ENCODE results near the gene GPC5.

Gene GPC5

GRCh38 chr13:92488249-92488852 is 1089.9 kb downstream of the GPC5 start:
- H2AFZ ChIP-seq (ENCODE audit: low read depth, low read length), result no peak overlapping the region
- no peak overlapping the region for H3K4me2 ChIP-seq (ENCODE audit: low read length)
- no peaks in the 10 kb centered on the region for H3K9me3 ChIP-seq (ENCODE audit: insufficient read depth, low read length)
- H3K9ac ChIP-seq (ENCODE audit: low read length), result no peak overlapping the region
- H3K36me3 ChIP-seq (replicated peaks; ENCODE audit: low read depth, low read length), result no peaks in the 10 kb centered on the region
- no peaks in the 10 kb centered on the region for H3K27me3 ChIP-seq (ENCODE audit: low read depth, low read length)
- H3K79me2 ChIP-seq (ENCODE audit: low read length), result no peaks in the 10 kb centered on the region
- H3K27ac ChIP-seq (ENCODE audit: low read length), result no peak overlapping the region
- no peak overlapping the region for H3K4me3 ChIP-seq (ENCODE audit: low read length)
- TF ChIP-seq CTCF (IDR thresholded peaks at IDR 0.05; ENCODE audit: low read depth, low read length) (no peak), EZH2phosphoT487 (IDR thresholded peaks at IDR 0.05; ENCODE audit: low read depth) (no peak)
- no peaks in the 10 kb centered on the region for H3K4me1 ChIP-seq (ENCODE audit: low read length)
- no peaks in the 10 kb centered on the region for H4K20me1 ChIP-seq (ENCODE audit: insufficient read depth, low read length)

- H3K27me3 ChIP-seq (ENCODE audit: low read depth, low read length), result no peaks in the 10 kb centered on the region
- H3K4me2 ChIP-seq (ENCODE audit: low read length), result no peak overlapping the region
- H3K36me3 ChIP-seq (replicated peaks; ENCODE audit: low read depth, low read length), result no peaks in the 10 kb centered on the region
- no peaks in the 10 kb centered on the region for H3K9me3 ChIP-seq (ENCODE audit: insufficient read depth, low read length)
- no peak overlapping the region for H3K9ac ChIP-seq (ENCODE audit: low read length)
- H3K27ac ChIP-seq (ENCODE audit: low read length), result no peak overlapping the region
- TF ChIP-seq EZH2phosphoT487 (IDR thresholded peaks at IDR 0.05; ENCODE audit: low read depth) (no peak), CTCF (IDR thresholded peaks at IDR 0.05; ENCODE audit: low read depth, low read length) (no peak)
- H2AFZ ChIP-seq (ENCODE audit: low read depth, low read length), result no peak overlapping the region
- H3K4me1 ChIP-seq (ENCODE audit: low read length), result no peaks in the 10 kb centered on the region
- H3K4me3 ChIP-seq (ENCODE audit: low read length), result no peak overlapping the region
- no peaks in the 10 kb centered on the region for H4K20me1 ChIP-seq (ENCODE audit: insufficient read depth, low read length)
- no peaks in the 10 kb centered on the region for H3K79me2 ChIP-seq (ENCODE audit: low read length)
These were observed 1093.4 kb downstream of the GPC5 start for GRCh38 chr13:92491839-92492238.

GRCh38 chr13:92494915-92495314 is 1096.5 kb downstream of the GPC5 start:
- Histone ChIP-seq H3K9ac (ENCODE audit: low read length) (no peak overlapping the region), H3K27me3 (ENCODE audit: low read depth, low read length) (no peaks in the 10 kb centered on the region), H3K36me3 (replicated peaks; ENCODE audit: low read depth, low read length) (no peaks in the 10 kb centered on the region), H3K79me2 (ENCODE audit: low read length) (no peaks in the 10 kb centered on the region), H3K9me3 (ENCODE audit: insufficient read depth, low read length) (no peaks in the 10 kb centered on the region), H2AFZ (ENCODE audit: low read depth, low read length) (no peak overlapping the region), H3K27ac (ENCODE audit: low read length) (no peak overlapping the region), H3K4me1 (ENCODE audit: low read length) (no peaks in the 10 kb centered on the region), H3K4me2 (ENCODE audit: low read length) (no peak overlapping the region), H4K20me1 (ENCODE audit: insufficient read depth, low read length) (no peaks in the 10 kb centered on the region), H3K4me3 (ENCODE audit: low read length) (no peak overlapping the region)
- TF ChIP-seq CTCF (IDR thresholded peaks at IDR 0.05; ENCODE audit: low read depth, low read length) (no peak), EZH2phosphoT487 (IDR thresholded peaks at IDR 0.05; ENCODE audit: low read depth) (no peak)

- Histone ChIP-seq H3K4me3 (ENCODE audit: low read length) (no peak overlapping the region), H3K9me3 (ENCODE audit: insufficient read depth, low read length) (peaks cover 4% of the 10 kb centered on the region; the same call in 1 of the 2 replicates), H2AFZ (ENCODE audit: low read depth, low read length) (no peak overlapping the region), H3K27ac (ENCODE audit: low read length) (no peak overlapping the region), H4K20me1 (ENCODE audit: insufficient read depth, low read length) (no peaks in the 10 kb centered on the region), H3K36me3 (replicated peaks; ENCODE audit: low read depth, low read length) (no peaks in the 10 kb centered on the region), H3K27me3 (ENCODE audit: low read depth, low read length) (no peaks in the 10 kb centered on the region), H3K79me2 (ENCODE audit: low read length) (no peaks in the 10 kb centered on the region), H3K4me2 (ENCODE audit: low read length) (no peak overlapping the region), H3K9ac (ENCODE audit: low read length) (no peak overlapping the region), H3K4me1 (ENCODE audit: low read length) (no peaks in the 10 kb centered on the region)
- TF ChIP-seq EZH2phosphoT487 (IDR thresholded peaks at IDR 0.05; ENCODE audit: low read depth) (no peak), CTCF (IDR thresholded peaks at IDR 0.05; ENCODE audit: low read depth, low read length) (no peak)
These were observed 1101.8 kb downstream of the GPC5 start for GRCh38 chr13:92500192-92500591.

All from OCI-LY3 (cell line).